ENCODE data around the gene LMAN1L.

DNA sequence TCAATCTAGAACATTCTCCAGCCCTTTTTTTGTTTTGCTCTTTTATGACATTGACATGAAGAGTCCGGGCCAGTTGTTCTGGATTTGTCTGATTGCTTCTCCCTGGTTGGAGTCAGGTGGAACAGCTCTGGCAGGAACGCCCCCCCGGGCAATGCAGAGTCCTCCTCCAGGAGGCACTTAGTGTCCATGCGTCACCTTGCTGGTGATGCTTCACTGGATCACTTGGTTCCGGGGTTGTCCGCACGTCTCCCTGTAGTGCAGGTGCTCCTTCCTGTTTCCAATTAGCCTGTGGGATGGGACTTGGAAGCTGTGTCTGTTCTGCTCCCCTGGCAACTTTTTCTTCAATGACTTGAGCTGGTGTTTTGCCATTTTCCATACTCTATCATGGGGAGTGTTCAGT, 21.0 kb upstream of the LMAN1L start:
- TF ChIP-seq POLR2A (IDR thresholded peaks at IDR 0.05; ENCODE audit: low read length), result no peak
- TF ChIP-seq GATA1 (IDR thresholded peaks at IDR 0.05; ENCODE audit: low read depth, low read length), result no peak
